Measurements from ENCODE around the gene SIK1.
"Not testable (repeated sequence)": the region's sequence is repeated elsewhere in the genome, so short reads cannot be mapped to it uniquely, and the experiment has no call there.

SIK1 gene

GRCh38 chr21:43439316-43440075 lies 12.6 kb upstream of the SIK1 start:
- DNase-seq: not testable (repeated sequence)

GRCh38 chr21:43436272-43436671 lies 9.3 kb upstream of the SIK1 start:
- not testable (repeated sequence) for DNase-seq

- DNase-seq: not testable (repeated sequence)
These were observed 6.6 kb upstream of the SIK1 start for GRCh38 chr21:43433340-43434136.

GRCh38 chr21:43430830-43431416 lies 4.0 kb upstream of the SIK1 start:
- DNase-seq: not testable (repeated sequence)

GRCh38 chr21:43428964-43429363 lies 2.0 kb upstream of the SIK1 start:
- not testable (repeated sequence) for DNase-seq

- not testable (repeated sequence) for DNase-seq
These were observed 270 bp upstream of the SIK1 start for GRCh38 chr21:43427242-43427559.

- DNase-seq: not testable (repeated sequence)
These were observed 927 bp downstream of the SIK1 start for GRCh38 chr21:43426004-43426403.

GRCh38 chr21:43419475-43419874 lies 7.5 kb downstream of the SIK1 start:
- not testable (repeated sequence) for DNase-seq

- DNase-seq: not testable (repeated sequence)
These were observed 12.4 kb downstream of the SIK1 start for GRCh38 chr21:43414576-43414975.

- not testable (repeated sequence) for DNase-seq
These were observed 14.7 kb downstream of the SIK1 start for GRCh38 chr21:43412020-43412788.

GRCh38 chr21:43410456-43411068 lies 16.4 kb downstream of the SIK1 start:
- not testable (repeated sequence) for DNase-seq

- not testable (repeated sequence) for DNase-seq
These were observed 19.8 kb downstream of the SIK1 start for GRCh38 chr21:43407139-43407538.

- not testable (repeated sequence) for DNase-seq
These were observed 22.5 kb downstream of the SIK1 start for GRCh38 chr21:43404450-43404849.

- DNase-seq: not testable (repeated sequence)
These were observed 23.1 kb downstream of the SIK1 start for GRCh38 chr21:43403651-43404430.

- DNase-seq: not testable (repeated sequence)
These were observed 25.8 kb downstream of the SIK1 start for GRCh38 chr21:43401125-43401524.

- DNase-seq: not testable (repeated sequence)
These were observed 27.3 kb downstream of the SIK1 start for GRCh38 chr21:43399595-43400015.

- not testable (repeated sequence) for DNase-seq
These were observed 27.8 kb downstream of the SIK1 start for GRCh38 chr21:43399136-43399535.

- not testable (repeated sequence) for DNase-seq
These were observed 28.4 kb downstream of the SIK1 start for GRCh38 chr21:43398533-43398932.

- not testable (repeated sequence) for DNase-seq
These were observed 28.9 kb downstream of the SIK1 start for GRCh38 chr21:43398000-43398399.

- DNase-seq: not testable (repeated sequence)
These were observed 29.5 kb downstream of the SIK1 start for GRCh38 chr21:43397439-43397808.

- DNase-seq: not testable (repeated sequence)
These were observed 30.0 kb downstream of the SIK1 start for GRCh38 chr21:43396788-43397438.

All from EL (cell line).